Activated T-cell treated with anti-CD3 and anti-CD28 coated beads, Interleukin-2, amount 50 U/mL, for 72 hours (primary cell): ENCODE measurements around the gene CFAP77. TPM values are rescaled to one million over a fixed set of nuclear protein-coding genes. Genes with fewer than 3 reads are reported as not detected.
A peak's percentile ranks its signal among the peaks of the same experiment; 100 is the strongest.

Source experiments
- ATAC-seq, 2 donors: fragments of 150-1000 bp; cut with Tn5 transposase; replicated peaks in 1 of 2; 2 replicates each; pipeline ENCODE4 v1.10.0; 2021; ENCODE audit warnings: moderate library complexity in 2 of 2, mild to moderate bottlenecking in 1 of 2
- DNase-seq, 2 donors: peaks; one replicate each; pipeline ENCODE4 v3.0.0; 2021 to 2022; ENCODE audit warnings: mixed read lengths in 1 of 2
- H3K27ac Mint-ChIP-seq: one replicate; pipeline ENCODE4 v1.8.0; 2022; ENCODE audit warnings: mild to moderate bottlenecking, moderate library complexity, mixed read lengths
- H3K27me3 Mint-ChIP-seq: one replicate; pipeline ENCODE4 v1.8.0; 2022; ENCODE audit warnings: low read depth, mixed read lengths
- H3K36me3 Mint-ChIP-seq, 2 donors: one replicate each; pipeline ENCODE4 v1.8.0; 2022; ENCODE audit warnings: mixed read lengths in 2 of 2, mild to moderate bottlenecking in 1 of 2; ENCODE audit not compliant: insufficient read depth in 2 of 2
- H3K4me1 Mint-ChIP-seq: one replicate; pipeline ENCODE4 v1.8.0; 2022; ENCODE audit warnings: low read depth, mixed read lengths
- H3K4me3 Mint-ChIP-seq, 2 donors: one replicate each; pipeline ENCODE4 v1.8.0; 2022; ENCODE audit warnings: mild to moderate bottlenecking in 2 of 2, mixed read lengths in 2 of 2, moderate library complexity in 2 of 2
- H3K9me3 Mint-ChIP-seq, 2 donors: one replicate each; pipeline ENCODE4 v1.8.0; 2022; ENCODE audit warnings: mixed read lengths in 2 of 2
- total RNA-seq, 2 donors: library from RNA; stranded (reverse); gene quantifications; one replicate each; pipeline ENCODE4 v1.2.3, GENCODE V29; 2022

Gene CFAP77
- total RNA-seq, 2 donors from 2014 or later: not detected

DNA sequence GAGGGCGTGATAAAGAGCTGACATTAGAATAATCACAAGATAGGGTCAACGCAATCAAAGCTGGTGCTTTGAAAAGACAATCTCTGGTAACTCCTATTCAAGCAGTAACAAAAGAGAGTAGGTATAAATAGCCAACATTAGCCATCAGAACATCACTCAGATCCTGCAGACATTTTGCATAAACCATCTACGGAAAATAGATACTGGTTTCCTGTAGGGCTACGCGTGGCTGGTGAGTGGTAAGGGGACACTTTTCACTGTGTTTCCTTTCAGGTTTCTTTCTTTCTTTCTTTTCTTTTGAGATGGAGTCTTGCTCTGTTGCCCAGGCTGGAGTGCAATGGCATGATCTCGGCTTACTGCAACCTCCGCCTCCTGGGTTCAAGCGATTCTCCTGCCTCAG lies 25.6 kb upstream of the CFAP77 start:
- DNase-seq: no peak
- ATAC-seq: no peak
- peaks cover 23% of the 10 kb centered on the region for H3K4me1 Mint-ChIP-seq
- H3K9me3 Mint-ChIP-seq: no peaks in the 10 kb centered on the region
- no peaks in the 10 kb centered on the region for H3K27me3 Mint-ChIP-seq
- H3K36me3 Mint-ChIP-seq: peaks cover 10 to 32% of the 10 kb centered on the region in 2 donors
- H3K4me3 Mint-ChIP-seq: no peak overlapping the region
- peak overlapping the region; percentile 59 for H3K27ac Mint-ChIP-seq

DNA sequence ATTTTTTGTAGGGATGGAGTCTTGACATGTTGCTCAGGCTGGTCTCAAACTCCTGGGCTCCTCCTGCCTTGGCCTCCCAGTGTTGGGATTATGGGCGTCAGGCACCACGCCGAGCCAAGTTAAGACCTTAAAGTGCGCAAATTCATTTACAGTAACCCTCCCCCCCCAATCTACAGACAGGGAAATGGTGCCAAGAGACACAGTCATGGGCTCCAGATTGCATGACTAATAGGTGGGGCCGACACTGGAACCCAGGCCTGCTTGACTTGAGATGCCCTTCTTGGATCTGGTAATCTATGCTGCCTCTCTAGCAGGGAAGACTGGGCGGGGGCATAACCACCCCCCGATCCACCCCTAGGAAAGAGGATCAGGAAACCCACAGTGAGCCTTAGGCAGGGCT lies 22.9 kb upstream of the CFAP77 start:
- Mint-ChIP-seq H3K27me3 (no peaks in the 10 kb centered on the region), H3K4me1 (peaks cover 17% of the 10 kb centered on the region), H3K4me3 (no peak overlapping the region), H3K36me3 (peaks cover 9 to 46% of the 10 kb centered on the region in 2 donors), H3K27ac (no peak overlapping the region), H3K9me3 (no peaks in the 10 kb centered on the region)
- ATAC-seq (no peak), DNase-seq (no peak)

DNA sequence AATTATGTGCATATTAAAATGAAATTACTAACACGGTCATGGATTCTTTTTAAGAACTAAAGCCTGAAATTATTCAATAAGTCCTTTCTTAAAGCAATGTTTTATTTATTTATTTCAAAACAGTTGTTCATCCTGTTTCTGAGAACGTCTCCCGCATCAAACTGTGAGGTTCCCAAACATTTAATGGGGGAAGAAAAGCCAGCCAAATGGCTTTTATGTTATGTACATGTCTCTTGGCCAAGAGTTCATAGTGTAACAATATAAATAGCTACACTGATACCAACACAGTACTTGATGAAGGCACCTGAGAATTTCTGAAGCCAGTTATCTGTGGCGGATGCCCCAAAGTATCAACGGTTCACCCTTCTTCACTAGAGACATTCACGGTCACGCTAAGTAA lies 19.0 kb upstream of the CFAP77 start:
- no peaks in the 10 kb centered on the region for H3K4me1 Mint-ChIP-seq

DNA sequence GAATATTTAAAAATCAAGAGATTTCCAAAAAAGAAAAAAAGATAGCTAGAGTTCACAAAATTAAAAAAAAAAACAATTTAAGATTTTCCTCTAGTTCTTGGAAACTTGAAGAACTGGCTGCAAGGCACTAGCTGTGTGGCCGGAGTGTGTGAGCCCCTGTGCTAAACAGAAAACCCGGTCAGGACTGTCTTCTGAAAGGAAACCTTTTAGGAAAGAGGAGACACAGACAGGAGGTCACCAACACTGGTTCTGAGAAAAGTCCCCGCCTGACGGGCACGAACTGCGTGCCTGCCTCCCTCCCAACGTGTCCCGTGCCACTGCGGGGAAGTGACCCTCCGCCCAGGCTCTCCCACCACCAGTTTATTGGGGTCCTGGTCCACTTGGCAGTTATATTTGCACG lies 18.6 kb upstream of the CFAP77 start:
- Mint-ChIP-seq H3K27me3 (no peaks in the 10 kb centered on the region), H3K27ac (no peak overlapping the region), H3K36me3 (peaks cover 11 to 39% of the 10 kb centered on the region in 2 donors), H3K4me3 (no peak overlapping the region), H3K4me1 (no peaks in the 10 kb centered on the region), H3K9me3 (no peaks in the 10 kb centered on the region)
- no peak for ATAC-seq
- no peak for DNase-seq

More for the DNA sequence above, 19.0 kb upstream of the CFAP77 start:
- Mint-ChIP-seq H3K9me3 (no peaks in the 10 kb centered on the region), H3K36me3 (peaks cover 9 to 36% of the 10 kb centered on the region in 2 donors), H3K27me3 (no peaks in the 10 kb centered on the region), H3K27ac (no peak overlapping the region), H3K4me3 (no peak overlapping the region)
- DNase-seq (no peak), ATAC-seq (no peak)

DNA sequence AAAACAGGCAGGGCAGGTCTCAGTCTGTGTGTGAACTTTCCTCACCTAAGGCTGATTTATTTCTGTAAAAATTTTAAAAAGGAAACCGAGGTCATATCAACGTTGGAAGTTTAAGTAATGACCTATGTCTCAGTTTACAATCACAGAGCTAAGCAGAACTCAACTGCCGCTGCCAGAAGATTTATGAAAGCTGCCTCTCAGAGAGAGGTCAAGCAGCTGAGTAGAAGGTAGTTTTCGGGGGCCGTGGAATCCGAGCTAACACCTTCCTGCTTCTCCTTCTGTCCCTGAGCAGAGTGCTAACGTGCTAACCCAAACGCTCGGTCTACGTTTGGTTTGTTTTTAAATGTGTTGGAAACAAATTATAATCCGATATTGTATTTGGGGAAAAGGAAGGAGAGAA lies 14.5 kb upstream of the CFAP77 start:
- Mint-ChIP-seq H3K27me3 (no peaks in the 10 kb centered on the region), H3K4me1 (no peaks in the 10 kb centered on the region), H3K36me3 (peaks cover 9 to 38% of the 10 kb centered on the region in 2 donors), H3K9me3 (no peaks in the 10 kb centered on the region), H3K27ac (no peak overlapping the region), H3K4me3 (no peak overlapping the region)
- ATAC-seq (no peak), DNase-seq (no peak)

DNA sequence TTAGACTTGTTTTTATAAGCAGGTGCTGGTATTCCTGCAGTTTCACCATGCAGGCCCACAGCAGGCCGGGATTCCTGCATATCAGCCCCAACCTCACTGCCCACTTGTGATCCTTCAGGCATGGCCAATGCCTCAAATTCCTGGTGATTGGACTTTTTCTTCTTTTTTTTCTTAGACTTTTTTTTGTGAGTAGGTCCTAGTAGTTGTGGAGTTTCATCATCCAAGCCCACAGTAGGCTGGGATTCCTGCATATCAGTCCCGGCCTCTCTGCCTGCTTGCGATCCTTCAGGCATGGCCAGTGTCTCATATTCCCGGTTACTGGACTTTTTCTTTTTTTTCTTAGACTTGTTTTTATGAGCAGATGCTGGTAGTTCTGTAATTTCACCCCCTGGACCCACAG lies 8.2 kb upstream of the CFAP77 start:
- Mint-ChIP-seq H3K27ac (peak overlapping the region; percentile 24), H3K4me3 (no peak overlapping the region), H3K4me1 (peaks cover 49% of the 10 kb centered on the region), H3K36me3 (peaks cover 13 to 45% of the 10 kb centered on the region in 2 donors), H3K27me3 (no peaks in the 10 kb centered on the region), H3K9me3 (no peaks in the 10 kb centered on the region)
- DNase-seq (no peak), ATAC-seq (no peak)

DNA sequence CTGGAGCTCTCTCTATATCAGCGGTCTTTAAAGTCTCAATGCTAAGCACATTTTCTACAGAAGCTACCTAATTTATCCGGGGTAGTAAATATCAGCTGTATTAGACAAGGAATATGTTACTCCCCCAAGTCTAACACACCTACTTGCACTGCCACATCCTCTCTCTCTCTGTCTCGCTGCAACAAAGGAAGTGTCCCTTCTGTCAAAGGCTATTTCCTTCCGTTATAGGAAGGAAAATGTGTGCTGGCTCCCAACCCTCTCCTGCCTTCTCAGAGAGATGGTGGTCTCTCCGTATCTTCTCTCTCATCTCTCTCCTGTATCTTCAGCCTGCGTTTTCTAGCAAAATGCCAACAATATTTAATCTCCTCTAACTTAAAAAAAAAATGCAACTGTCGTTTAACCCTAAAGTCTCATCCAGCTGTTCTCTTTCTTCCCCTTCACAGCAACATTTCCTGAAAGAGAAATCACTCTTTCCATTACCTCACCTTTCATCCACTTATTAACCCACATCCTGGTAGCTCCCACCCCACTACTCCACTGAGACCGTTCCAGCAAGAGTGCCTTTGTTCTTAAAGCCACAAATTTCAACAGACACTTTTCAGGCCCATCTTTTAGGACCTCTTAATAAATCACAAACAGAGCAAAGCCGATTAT lies 5.7 kb upstream of the CFAP77 start:
- ATAC-seq (peak; percentile 20 to 52), DNase-seq (peak in 1 of 2 donors; percentile 9)
- Mint-ChIP-seq H3K4me3 (peak overlapping the region; percentile 82 to 88), H3K4me1 (peaks cover 53% of the 10 kb centered on the region), H3K36me3 (peaks cover 9 to 33% of the 10 kb centered on the region in 2 donors), H3K9me3 (no peaks in the 10 kb centered on the region), H3K27me3 (no peaks in the 10 kb centered on the region), H3K27ac (peak overlapping the region; percentile 95)

DNA sequence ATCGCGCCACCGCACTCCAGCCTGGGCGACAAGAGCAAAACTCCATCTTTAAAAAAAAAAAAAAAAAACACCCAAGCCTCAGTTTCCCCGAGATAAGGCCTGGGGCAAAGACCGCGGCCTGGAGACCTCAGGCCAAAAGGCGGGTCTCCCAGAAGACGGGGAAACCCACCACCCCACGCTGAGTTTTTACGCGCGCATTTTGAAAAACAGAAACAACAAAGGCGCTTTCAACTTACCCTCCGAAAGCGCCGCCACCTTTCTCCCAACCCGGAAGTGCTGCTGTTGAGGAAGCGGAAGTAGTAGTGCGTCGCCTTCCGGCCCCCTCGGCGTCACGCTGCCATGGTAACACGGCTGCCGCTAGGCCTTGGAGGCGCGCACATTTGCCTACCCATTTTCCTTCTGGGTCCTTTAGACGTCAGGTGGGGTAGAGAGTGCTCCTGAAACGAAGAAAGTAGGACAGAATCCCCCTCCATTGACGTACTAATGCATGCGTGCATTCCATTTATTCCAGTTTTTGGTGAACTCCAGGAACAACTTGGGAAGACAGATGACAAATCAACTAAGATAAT lies 3.4 kb upstream of the CFAP77 start, which contains the start of gene TTF1:
Gene TTF1 (minus strand): TSS at position 287 of the 569 bp plus-strand sequence. CDS start 4,019 bp downstream, outside the sequence.
- H3K9me3 Mint-ChIP-seq: no peaks in the 10 kb centered on the region
- H3K27ac Mint-ChIP-seq: peak within 1 kb of the TSS; percentile 95
- H3K4me3 Mint-ChIP-seq: peak within 1 kb of the TSS; percentile 82 to 88
- H3K4me1 Mint-ChIP-seq: peaks cover 60% of the 10 kb centered on the region
- H3K27me3 Mint-ChIP-seq: peaks cover 5% of the 10 kb centered on the region
- peak; percentile 88 to 93 for ATAC-seq
- H3K36me3 Mint-ChIP-seq: peaks cover 8 to 25% of the 10 kb centered on the region in 2 donors
- DNase-seq: peak; percentile 92 to 95

DNA sequence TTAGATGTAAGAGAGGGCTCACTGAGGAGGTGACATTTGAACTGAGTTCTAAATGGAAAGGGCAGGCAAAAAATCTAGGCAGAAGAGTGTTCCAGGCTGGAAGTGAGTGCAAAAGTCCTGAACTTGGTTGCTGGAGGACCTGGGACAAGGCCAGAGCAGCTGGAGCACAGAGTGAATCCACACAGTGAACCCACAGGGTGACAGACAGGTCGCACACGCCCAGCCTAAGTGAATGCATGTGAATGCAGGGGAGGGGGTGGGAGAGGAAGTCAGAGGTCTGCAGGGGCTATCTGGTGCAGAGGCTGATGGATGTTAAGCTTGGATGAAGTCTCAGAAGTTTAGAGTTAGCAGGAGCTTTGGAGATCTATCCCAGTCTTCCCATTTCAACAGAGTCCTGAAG lies 2.8 kb upstream of the CFAP77 start:
- no peaks in the 10 kb centered on the region for H3K9me3 Mint-ChIP-seq
- peaks cover 7 to 19% of the 10 kb centered on the region in 2 donors for H3K36me3 Mint-ChIP-seq
- H3K4me3 Mint-ChIP-seq: peak overlapping the region; percentile 82 to 88
- no peak for ATAC-seq
- peaks cover 59% of the 10 kb centered on the region for H3K4me1 Mint-ChIP-seq
- peak overlapping the region; percentile 95 for H3K27ac Mint-ChIP-seq
- no peak for DNase-seq
- peaks cover 10% of the 10 kb centered on the region for H3K27me3 Mint-ChIP-seq

DNA sequence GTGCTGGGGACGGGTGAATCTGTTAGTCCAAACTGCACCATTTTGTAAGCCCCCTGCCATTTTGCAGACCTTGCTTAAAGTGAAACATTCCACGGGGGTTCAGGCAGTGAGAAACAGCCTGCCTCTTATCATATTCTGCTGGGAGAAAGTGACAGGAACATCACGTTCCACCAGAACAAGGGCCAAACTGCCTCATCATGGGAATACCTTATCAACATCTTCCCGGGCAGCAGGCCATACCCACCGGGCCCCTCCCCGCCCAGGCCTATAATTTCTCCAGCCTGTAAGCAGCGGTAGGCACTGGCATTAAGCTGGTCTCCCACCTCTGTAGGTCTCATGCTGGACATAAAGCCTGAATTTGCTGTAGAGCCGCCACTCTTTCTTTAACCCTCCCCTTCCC lies 1.5 kb upstream of the CFAP77 start:
- peaks cover 24% of the 10 kb centered on the region for H3K27me3 Mint-ChIP-seq
- H3K4me1 Mint-ChIP-seq: peaks cover 57% of the 10 kb centered on the region
- H3K4me3 Mint-ChIP-seq: no peak overlapping the region
- no peak overlapping the region for H3K27ac Mint-ChIP-seq
- peaks cover 5 to 10% of the 10 kb centered on the region in 2 donors for H3K36me3 Mint-ChIP-seq
- DNase-seq: no peak
- ATAC-seq: no peak
- no peaks in the 10 kb centered on the region for H3K9me3 Mint-ChIP-seq

DNA sequence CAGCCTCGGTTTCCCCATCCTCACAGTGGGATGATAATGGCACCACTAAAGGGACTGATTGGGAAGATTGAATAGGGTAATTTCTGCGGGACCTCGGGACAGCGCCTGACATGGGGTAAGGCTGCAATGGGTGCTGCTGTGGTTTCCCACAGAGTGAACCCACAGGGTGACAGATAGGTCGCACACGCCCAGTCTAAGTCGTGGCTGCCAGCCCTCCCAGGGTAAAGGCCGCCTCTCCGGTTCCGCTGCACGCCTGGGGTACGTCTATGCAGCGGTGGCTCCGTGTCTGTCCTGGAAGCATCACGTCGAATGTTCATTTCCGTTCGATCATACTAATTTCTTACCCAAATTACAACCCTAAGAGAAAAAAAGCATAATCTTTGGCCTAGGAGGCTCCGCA lies 631 bp downstream of the CFAP77 start:
- H3K4me3 Mint-ChIP-seq: peak overlapping the region; percentile 75 to 79
- peaks cover 44% of the 10 kb centered on the region for H3K27me3 Mint-ChIP-seq
- H3K9me3 Mint-ChIP-seq: no peaks in the 10 kb centered on the region
- no peak overlapping the region for H3K27ac Mint-ChIP-seq
- peak; percentile 29 to 35 for ATAC-seq
- H3K4me1 Mint-ChIP-seq: peaks cover 35% of the 10 kb centered on the region
- DNase-seq: peak in 1 of 2 donors; percentile 9
- peaks cover 2 to 3% of the 10 kb centered on the region in 2 donors for H3K36me3 Mint-ChIP-seq

DNA sequence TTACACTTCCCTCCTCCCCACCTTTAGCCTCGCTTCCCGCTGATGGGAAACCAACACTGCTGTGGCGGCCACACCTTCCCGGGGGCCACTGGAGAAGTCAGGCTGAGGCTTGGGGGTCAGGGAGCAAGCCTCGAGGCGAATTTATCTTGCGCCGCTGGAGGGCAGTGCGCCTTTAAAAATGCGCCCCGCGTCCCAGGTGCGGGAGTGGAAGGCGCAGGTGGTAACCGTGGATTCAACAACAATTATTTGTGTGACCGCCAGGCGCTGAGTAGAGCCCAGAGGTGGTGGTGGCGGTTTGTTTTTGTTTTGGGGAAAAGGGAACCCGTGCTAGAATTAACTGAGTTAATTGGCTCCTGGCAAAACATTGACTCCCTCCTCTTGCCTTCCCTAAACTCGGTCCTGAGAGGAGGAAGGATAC lies 1.1 kb downstream of the CFAP77 start:
- H3K27ac Mint-ChIP-seq: no peak overlapping the region
- peak overlapping the region; percentile 75 to 79 for H3K4me3 Mint-ChIP-seq
- peaks cover 31% of the 10 kb centered on the region for H3K4me1 Mint-ChIP-seq
- H3K27me3 Mint-ChIP-seq: peaks cover 45% of the 10 kb centered on the region
- no peaks in the 10 kb centered on the region for H3K9me3 Mint-ChIP-seq
- peaks cover 2 to 3% of the 10 kb centered on the region in 2 donors for H3K36me3 Mint-ChIP-seq
- ATAC-seq: peak; percentile 63 to 68
- peak; percentile 78 to 79 for DNase-seq

DNA sequence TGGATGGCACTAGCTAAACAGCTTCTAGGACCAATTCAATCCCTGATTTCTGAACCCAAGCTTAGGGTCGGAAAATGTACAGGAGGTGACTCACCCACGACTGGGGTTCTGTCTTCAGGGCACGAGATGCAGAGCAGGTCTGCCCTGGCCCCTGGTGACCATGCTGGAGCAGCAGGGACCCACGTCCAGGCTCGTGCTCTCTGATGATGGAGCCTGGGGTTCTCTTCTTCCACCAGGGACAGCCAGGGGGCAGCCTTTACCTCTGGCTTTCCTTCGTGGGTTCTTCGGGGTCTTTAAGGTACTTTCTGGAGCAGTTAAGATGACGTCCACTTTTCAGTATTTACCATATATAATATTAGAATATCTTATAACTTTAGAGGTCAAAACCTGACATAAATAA lies 2.1 kb downstream of the CFAP77 start:
- peaks cover 25% of the 10 kb centered on the region for H3K4me1 Mint-ChIP-seq
- H3K36me3 Mint-ChIP-seq: no peaks in the 10 kb centered on the region
- peak; percentile 30 to 45 for DNase-seq
- H3K9me3 Mint-ChIP-seq: no peaks in the 10 kb centered on the region
- no peak overlapping the region for H3K27ac Mint-ChIP-seq
- peaks cover 55% of the 10 kb centered on the region for H3K27me3 Mint-ChIP-seq
- peak overlapping the region; percentile 40 to 58 for H3K4me3 Mint-ChIP-seq
- peak; percentile 39 to 45 for ATAC-seq
